Measurements from ENCODE around the gene SPTBN1. TPM values are rescaled to one million over a fixed set of nuclear protein-coding genes. Genes with fewer than 3 reads are reported as not detected.

Gene SPTBN1
- total and polyA plus RNA-seq, 2 of the 4 experiments (the other 2 are of a cell fraction): 49.1 to 241 TPM

- no peak overlapping the region for H2BK20ac ChIP-seq (ENCODE audit: low read depth, low read length)
- H2BK120ac ChIP-seq (ENCODE audit: low read depth, low read length): no peak overlapping the region
- H3K27ac ChIP-seq (ENCODE audit: insufficient read depth, low read length): no peak overlapping the region
- in situ Hi-C loops (cut with MboI; ENCODE audit: low sequenced_read_pairs): no loop called here
- dilution Hi-C loops (cut with HindIII; ENCODE audit: low sequenced_read_pairs, unreplicated experiment): no loop called here
- no peak overlapping the region for H4K5ac ChIP-seq (ENCODE audit: low read depth, low read length)
- H2BK15ac ChIP-seq (ENCODE audit: low read depth, low read length): no peak overlapping the region
- CTCF ChIA-PET: no interaction called here
- peaks cover 7% of the 10 kb centered on the region for H3K4me1 ChIP-seq (ENCODE audit: control insufficient read depth, insufficient read depth, low read length)
- H4K8ac ChIP-seq (ENCODE audit: low read depth in 2 of 2, low read length in 2 of 2): no peak overlapping the region
- H3K4ac ChIP-seq (ENCODE audit: low read depth, low read length): no peak overlapping the region
- peaks cover 5% of the 10 kb centered on the region for H3K36me3 ChIP-seq (ENCODE audit: control insufficient read depth, insufficient read depth, low read length)
- DNase-seq: no peak
- no peak overlapping the region for H3K9ac ChIP-seq (ENCODE audit: low read depth, low read length)
- no peak overlapping the region for H4K91ac ChIP-seq (ENCODE audit: insufficient read depth, low read depth, low read length)
- WGBS, 2 experiments (ENCODE audit: extremely low coverage in 2 of 2, insufficient read length in 1 of 2): 100% methylated on average over 1 of the region's 4 CpGs; no CpG with 5 or more reads in 1 of the 2 experiments
- no peak overlapping the region for H2AK9ac ChIP-seq (replicated peaks; ENCODE audit: low read depth, low read length, poor library complexity)
- H3K4me3 ChIP-seq (ENCODE audit: insufficient read depth, low read depth, low read length): no peak overlapping the region
- no peak overlapping the region for H2AFZ ChIP-seq (replicated peaks; ENCODE audit: low read length, poor library complexity)
- no TSS peak for BruUV-seq (replicated peaks)
- H3K23ac ChIP-seq (ENCODE audit: low read depth, low read length): no peak overlapping the region
- intact Hi-C loops (cut with micrococcal nuclease): no loop called here
- H3K27me3 ChIP-seq (ENCODE audit: control insufficient read depth, insufficient read depth, low read length): no peaks in the 10 kb centered on the region
- no peak overlapping the region for H3K18ac ChIP-seq (ENCODE audit: low read depth, low read length)
- ATAC-seq (ENCODE audit: low read depth): no peak
- H3K79me1 ChIP-seq (ENCODE audit: low read depth in 1 of 2, low read length in 2 of 2): peaks cover 50 to 81% of the 10 kb centered on the region in 2 experiments
- no peak overlapping the region for H3K56ac ChIP-seq (ENCODE audit: extremely low read depth, insufficient read depth, low read length)
- H3K9me1 ChIP-seq (ENCODE audit: insufficient read depth, low read length): peaks cover 17% of the 10 kb centered on the region
- no peak overlapping the region for H3K4me2 ChIP-seq (ENCODE audit: low read depth, low read length)
- no peak overlapping the region for H2BK5ac ChIP-seq (ENCODE audit: low read depth, low read length, poor library complexity, severe bottlenecking)
- POLR2A ChIA-PET (ENCODE audit: unreplicated experiment): no interaction called here
- no peak overlapping the region for H2AK5ac ChIP-seq (ENCODE audit: low read depth, low read length)
- TF ChIP-seq CHD1 (IDR thresholded peaks at IDR 0.05; ENCODE audit: low read depth, low read length) (no peak), RAD21 (IDR thresholded peaks at IDR 0.05; ENCODE audit: low read length) (no peak), FOS (IDR thresholded peaks at IDR 0.05; ENCODE audit: low read depth, low read length) (no peak), ELK1 (IDR thresholded peaks at IDR 0.05; ENCODE audit: borderline replicate concordance, low read depth, low read length) (no peak), RFX5 (IDR thresholded peaks at IDR 0.05; ENCODE audit: low read depth, low read length) (no peak), MAFK (IDR thresholded peaks at IDR 0.05; ENCODE audit: low read depth, low read length) (no peak), MXI1 (IDR thresholded peaks at IDR 0.05; ENCODE audit: borderline replicate concordance, low read depth, low read length) (no peak), CTCF (conservative IDR thresholded peaks at IDR 0.05; ENCODE audit: low read depth, low read length) (no peak), BHLHE40 (IDR thresholded peaks at IDR 0.05; ENCODE audit: low read depth, low read length) (no peak), MAZ (IDR thresholded peaks at IDR 0.05; ENCODE audit: borderline replicate concordance, low read depth, low read length) (no peak)
- peaks cover 16% of the 10 kb centered on the region; the same call in 1 of the 2 replicates for H4K20me1 ChIP-seq (ENCODE audit: insufficient read depth, low read length)
- H3K9me3 ChIP-seq (ENCODE audit: control insufficient read depth, insufficient read depth, low read length): no peaks in the 10 kb centered on the region
- no peak overlapping the region for H3K14ac ChIP-seq (replicated peaks; ENCODE audit: low read depth, low read length)
Measured at GRCh38 chr2:54535599-54536195, 79.6 kb downstream of the SPTBN1 start.

Measured in IMR-90 (cell line).